Measurements from ENCODE around the gene NUF2.
A peak's percentile ranks its signal among the peaks of the same experiment; 100 is the strongest.
"Not testable (repeated sequence)": the region's sequence is repeated elsewhere in the genome, so short reads cannot be mapped to it uniquely, and the experiment has no call there.

NUF2 gene

DNA sequence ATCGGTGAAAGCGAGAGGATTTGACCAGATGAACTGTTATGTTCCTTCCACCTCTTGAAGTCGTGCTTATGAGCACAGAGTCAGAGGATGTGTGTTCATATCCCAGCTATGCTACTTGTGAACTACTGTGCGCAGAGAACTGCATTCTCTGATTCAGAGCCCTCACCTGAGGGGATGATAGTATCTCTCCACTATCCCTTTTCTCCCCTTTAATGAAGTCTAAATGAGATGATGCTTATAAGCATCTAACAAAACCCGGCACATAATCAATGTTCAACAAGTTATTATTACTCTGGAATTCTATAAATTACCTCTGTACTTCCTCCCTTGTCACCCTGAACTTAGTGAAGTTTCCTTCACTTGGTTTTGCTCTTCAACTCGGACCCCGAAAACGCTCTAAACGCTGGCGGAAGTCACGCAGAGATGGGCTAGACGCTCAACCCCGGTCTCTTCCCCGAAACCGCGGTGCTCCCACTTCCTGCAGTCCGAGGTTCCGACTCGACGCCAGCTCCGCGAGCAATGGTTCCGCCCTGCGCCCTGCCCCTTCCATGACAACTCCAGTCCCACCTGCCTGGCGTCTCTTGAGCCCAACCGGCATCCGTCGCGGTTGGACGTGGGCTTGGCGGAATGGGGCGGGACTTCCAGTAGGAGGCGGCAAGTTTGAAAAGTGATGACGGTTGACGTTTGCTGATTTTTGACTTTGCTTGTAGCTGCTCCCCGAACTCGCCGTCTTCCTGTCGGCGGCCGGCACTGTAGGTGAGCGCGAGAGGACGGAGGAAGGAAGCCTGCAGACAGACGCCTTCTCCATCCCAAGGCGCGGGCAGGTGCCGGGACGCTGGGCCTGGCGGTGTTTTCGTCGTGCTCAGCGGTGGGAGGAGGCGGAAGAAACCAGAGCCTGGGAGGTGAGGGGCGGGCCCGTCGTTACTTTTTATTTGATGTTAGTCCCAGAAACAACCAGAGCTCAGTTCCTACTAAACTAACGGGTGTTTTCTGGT is at the start of gene NUF2:
Gene NUF2 (plus strand): TSS at position 644 of the 995 bp plus-strand sequence. CDS start 4,098 bp downstream, outside the sequence.
- peak; percentile 91 to 95 (median 93) for DNase-seq (ENCODE audit: low read depth in 3 of 3)

DNA sequence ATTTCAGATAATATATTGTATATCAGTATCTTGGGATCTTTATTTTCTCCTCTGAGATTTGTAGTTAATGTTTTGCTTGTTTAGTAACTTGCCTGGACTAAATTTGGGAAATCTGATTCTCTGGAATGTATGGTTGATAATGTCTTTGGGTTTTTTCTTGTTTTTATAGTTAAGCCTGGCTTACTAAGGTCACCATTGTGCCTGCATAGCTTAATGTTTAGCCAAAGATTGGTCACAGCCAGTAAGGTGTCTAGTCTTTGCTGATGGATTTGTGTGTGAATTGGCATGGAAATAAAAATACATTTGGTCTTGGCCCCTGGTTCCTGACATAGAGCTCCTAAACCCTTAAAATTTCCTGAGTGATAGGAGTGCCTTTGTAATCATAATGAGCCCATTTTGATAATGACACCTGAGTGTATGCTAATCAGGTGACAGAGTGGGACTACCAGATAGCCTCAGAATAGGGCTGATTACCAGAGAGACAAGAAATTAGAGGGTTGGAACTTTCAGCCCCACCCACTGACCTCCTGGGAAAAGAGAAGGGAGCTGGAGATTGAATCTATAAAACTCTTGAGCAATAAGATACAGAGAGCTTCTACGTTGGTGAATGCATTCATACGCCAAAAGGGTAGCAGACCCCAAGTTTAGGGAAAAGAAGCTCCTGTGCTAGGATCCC is 47.9 kb upstream of the NUF2 start:
- no peak for DNase-seq (ENCODE audit: low read depth in 3 of 3)

DNA sequence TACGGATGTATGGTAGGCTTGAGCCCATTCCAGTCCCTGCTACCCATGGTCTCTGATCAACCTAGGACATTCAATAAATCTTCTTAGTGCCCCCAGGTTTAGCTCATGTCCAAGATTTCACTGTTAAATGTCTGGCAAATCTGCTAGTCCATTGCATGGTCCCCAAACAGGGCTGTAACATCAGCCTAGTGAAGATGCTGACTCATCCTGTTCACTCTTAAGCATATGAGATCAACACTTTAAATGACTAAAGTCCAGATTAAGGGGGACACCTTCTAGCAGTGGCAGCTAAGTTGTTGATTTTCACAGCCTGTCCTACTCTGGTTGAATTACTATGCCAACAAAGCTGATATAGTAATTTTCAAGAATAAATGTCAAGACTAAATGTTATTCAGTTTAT is 46.5 kb upstream of the NUF2 start:
- no peak for DNase-seq (ENCODE audit: low read depth in 3 of 3)

DNA sequence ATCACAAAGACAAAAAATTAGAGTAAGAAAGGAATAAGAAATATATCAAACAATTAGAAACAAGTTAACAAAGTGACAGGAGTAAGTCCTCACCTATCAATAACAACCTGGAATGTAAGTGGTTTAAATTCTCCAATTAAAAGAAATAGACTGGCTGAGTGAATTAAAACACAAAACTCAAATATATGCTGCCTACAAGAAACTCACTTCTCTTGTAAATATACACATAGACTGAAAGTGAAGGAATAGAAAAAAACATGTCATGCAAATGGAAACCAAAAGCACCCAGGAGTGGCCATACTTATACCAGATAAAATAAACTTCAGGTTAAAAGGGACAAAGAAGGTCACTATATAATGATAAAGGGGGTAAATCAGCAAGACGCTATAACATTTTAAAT is 43.2 kb upstream of the NUF2 start:
- no peak for DNase-seq (ENCODE audit: low read depth in 3 of 3)

DNA sequence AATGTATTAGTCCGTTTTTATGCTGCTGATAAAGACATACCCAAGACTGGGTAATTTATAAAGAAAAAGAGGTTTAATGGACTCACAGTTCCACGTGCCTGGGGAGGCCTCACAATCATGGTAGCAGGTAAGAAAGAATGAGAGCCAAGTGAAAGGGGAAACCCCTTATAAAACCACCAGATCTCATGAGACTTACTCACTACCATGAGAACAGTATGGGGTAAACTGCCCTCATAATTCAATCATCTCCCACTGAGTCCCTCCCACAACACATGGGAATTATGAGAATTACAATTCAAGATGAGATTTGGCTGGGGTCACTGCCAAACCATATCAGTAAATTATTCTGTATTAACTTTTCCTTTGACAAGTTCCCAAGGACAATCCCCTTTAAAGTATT is 36.9 kb upstream of the NUF2 start:
- DNase-seq (ENCODE audit: low read depth in 3 of 3): not testable (repeated sequence)

DNA sequence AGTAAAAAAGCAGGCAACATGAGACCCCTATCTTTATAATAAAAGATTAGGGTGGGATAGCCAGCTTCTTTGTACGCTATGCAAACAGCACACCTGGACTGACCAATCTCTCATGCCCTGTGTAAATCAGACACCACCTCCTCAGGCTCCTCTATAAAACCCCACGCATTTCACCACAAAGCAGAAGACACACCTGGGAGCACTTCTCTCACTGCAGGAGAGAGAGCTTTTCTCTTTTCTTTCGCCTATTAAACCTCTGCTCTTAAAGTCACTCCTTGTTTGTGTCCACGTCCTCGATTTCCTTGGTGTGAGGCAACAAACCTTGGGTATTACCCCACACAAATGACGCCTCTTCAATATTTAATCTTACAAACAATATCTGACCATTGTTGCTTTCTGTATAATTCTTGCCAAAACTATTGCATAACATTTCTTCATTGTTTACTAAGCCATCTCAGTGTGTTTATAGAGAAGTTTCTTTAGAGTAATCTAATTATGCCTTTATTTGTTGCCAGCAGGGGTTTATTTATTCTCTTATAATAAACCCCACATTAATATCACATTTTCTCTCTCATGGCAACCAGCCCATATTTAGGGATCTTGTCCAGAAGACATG is 31.6 kb upstream of the NUF2 start:
- no peak for DNase-seq (ENCODE audit: low read depth in 3 of 3)

DNA sequence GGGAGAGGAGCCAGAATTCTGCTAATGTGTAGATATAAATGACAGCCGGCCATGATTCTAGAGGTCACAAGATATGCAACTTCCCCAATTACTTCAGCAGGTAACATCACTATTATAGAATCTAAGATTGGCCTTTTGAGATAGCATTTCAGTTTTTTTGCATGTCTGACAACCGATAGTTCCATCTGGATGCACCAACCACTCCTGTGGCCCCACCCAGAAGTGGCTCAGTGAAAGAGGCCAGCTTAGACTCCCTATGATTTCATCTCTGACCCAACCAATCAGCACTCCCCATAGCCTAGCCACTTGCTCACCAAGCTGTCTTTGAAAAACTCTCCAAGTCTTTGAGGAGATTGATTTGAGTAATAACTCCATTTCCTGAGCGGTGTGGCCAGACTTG is 30.3 kb upstream of the NUF2 start:
- no peak for DNase-seq (ENCODE audit: low read depth in 3 of 3)

DNA sequence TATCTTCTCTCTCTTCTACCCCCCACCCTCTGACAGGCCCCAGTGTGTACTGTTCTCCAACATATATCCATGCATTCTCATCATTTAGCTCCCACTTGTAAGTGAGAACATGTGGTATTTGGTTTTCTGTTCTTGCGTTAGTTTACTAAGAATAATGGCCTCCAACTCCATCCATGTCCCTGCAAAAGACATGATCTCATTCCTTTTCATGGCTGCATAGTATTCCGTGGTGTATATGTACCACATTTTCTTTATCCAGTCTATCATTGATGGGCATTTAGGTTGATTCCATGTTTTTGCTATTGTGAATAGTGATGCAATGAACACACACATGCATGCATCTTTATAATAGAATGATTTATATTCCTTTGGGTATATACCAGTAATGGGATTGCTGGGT is 29.6 kb upstream of the NUF2 start:
- not testable (repeated sequence) for DNase-seq (ENCODE audit: low read depth in 3 of 3)

DNA sequence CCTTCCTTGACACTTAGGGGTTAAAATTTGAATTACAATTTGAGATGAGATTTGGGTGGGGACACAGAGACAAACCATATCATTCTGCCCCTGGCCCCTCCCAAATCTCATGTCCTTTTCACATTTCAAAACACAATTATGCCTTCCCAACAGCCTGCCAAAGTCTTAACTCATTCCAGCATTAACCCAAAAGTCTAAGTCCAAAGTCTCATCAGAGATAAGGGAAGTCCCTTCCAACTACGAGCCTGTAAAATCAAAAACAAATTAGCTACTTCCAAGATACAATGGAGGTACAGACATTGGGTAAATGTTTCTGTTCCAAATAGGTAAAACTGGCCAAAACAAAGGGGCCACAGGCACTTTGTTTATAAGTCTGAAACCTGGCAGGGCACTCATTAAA is 28.3 kb upstream of the NUF2 start:
- not testable (repeated sequence) for DNase-seq (ENCODE audit: low read depth in 3 of 3)

DNA sequence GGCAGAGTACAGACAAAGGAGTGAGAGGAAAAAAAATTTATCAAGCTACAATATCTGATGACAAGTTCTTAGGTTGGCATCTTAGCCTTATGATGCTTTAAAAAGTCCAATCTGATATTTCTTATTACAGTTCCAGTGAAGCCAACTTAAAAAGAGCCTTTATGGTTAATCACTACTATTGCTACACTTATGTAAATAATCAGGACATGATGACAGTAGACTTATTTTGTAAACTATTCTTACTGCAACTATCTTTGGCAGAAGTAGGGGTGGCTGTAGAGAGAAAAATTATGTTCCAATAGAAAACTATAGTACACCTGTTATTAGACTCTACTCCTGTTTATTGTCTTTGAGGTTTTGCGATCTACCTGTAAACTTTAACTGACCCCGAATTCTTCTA is 25.8 kb upstream of the NUF2 start:
- no peak for DNase-seq (ENCODE audit: low read depth in 3 of 3)

DNA sequence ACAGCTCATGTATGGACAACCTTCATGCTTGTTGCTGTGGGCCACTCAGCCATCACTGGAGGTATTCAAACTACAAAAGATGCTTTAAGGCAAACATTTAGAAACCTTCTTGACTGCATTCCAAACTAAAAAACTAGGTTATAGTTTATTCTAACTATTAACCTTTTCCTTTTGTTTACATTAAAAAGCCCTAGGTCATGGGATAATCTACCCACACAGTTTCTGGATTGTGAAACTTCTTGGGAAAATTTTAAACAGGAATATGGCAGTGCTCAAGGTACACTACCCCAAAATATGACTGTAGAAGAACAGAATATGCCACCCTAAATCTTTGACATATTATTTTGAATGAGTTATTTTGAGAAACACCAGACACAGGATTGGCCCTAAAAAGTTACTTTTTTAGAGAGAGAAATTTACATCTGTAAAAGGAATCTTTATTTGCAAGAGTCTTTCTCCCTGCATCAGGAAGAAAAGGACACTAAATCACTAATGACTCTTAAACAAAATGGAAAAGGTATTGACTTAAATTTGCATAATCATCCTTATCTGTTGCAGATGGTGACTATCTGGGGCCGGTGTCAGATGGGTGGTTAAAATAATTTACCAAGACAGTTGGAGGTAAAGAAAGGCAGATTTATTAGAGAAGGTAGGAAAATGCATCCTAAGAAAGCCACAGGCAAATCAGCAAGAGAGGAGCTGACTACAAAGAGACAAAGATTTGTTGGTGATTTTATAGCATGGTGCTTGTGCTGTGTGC is 25.1 kb upstream of the NUF2 start:
- DNase-seq (ENCODE audit: low read depth in 3 of 3): no peak

DNA sequence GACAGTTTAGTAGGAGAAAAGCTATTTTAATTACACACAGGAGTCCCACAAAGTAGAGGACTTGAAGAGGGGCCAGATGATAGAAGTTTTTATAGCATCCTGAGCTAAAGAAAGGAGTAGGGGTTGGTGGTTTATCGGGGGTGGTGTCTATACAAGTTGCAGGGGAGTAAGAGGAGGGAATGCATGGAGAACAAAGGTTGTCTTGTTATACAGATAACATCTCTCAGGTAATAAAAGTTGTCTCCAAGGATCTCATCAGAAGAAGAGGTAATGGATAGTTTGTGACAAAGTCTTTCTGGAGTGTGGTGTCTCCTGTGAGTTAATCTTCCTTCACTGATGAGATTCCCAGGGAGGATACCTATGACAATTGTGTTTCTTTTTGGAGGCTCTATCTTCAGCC is 23.4 kb upstream of the NUF2 start:
- DNase-seq (ENCODE audit: low read depth in 3 of 3): no peak

DNA sequence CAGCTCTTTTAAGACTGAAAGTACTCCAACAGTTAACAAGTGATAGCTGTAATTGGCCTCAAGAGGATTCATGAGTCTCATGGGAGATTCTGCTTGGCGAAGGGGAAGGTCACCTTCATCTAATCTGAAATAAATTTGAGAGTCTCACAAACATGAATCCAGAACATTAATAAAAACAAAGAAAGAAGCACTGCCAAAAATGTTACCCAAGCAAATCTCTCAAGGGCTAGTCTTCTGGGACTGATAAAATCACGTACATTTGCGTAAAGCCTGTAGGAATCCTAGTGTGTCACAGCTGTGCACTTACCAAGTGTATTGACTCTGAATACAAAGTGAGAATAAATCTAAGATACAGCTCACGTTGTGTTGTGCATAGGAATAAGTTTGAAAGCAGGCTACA is 21.2 kb upstream of the NUF2 start:
- no peak for DNase-seq (ENCODE audit: low read depth in 3 of 3)

DNA sequence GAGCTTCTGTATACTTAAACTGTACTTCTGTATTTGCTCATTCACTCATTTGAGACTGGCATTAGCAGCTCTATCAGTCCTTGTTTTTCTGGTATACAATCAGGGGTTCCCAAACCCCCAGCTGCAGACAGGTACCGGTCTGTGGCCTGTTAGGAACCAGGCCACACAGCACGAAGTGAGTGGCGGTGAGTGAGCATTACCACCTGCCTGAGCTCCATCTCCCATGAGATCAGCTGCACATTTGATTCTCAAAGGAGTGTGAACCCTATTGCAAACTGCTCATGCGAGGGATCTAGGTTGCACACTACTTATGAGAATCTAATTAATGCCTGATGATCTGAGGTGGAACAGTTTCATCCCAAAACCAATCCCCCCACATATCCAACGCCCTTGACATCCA is 18.2 kb upstream of the NUF2 start:
- no peak for DNase-seq (ENCODE audit: low read depth in 3 of 3)

DNA sequence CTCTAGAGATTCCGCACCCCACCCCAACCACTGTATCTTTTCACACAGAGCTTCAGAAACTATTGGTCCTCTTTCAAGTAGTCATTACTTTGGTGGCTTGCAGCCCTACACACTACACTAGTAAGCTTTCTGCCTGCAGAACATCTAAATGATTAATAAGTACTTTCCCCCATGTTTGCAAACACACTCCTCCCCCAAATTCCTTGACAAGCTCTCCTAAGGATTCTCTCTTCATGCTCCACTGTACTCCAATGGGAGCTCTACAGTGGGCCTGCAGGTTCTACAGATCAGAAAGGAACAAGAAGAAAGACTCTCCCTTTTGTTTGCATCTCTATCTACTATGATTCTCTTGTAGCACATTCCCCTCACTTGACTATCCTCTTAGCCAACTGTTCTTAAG is 16.3 kb upstream of the NUF2 start:
- no peak for DNase-seq (ENCODE audit: low read depth in 3 of 3)

DNA sequence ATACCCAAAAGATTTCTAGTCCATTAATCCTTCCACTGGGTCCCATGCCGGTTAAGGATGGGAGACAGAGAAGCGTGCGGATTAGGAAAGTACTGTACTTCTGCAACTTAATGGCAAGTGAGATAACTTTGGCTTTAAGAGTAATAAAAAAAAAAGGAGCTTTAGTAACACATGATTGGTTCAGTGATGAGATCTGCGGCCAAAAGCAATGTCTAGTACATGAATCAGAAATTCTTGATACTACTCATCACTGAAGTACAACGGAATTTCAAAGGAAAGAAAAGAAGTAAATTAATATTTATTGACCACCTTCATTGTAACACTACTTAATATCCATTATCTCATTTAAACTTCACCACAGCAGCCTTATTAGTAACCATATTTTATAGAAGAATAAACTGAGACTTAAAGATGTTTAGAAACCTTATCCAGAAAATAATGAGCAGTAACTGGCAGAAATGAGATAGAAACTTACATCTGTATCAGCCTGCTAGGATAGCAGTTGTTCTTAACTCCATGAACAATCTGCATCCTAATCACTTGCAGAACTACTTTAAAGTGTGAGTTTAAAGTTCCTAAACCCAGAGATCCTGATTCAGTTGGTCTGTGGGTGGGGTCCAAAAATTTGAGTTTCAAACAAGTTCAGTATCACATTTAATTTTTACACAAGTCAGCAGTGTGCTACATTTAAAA is 14.1 kb upstream of the NUF2 start:
- DNase-seq (ENCODE audit: low read depth in 3 of 3): no peak

DNA sequence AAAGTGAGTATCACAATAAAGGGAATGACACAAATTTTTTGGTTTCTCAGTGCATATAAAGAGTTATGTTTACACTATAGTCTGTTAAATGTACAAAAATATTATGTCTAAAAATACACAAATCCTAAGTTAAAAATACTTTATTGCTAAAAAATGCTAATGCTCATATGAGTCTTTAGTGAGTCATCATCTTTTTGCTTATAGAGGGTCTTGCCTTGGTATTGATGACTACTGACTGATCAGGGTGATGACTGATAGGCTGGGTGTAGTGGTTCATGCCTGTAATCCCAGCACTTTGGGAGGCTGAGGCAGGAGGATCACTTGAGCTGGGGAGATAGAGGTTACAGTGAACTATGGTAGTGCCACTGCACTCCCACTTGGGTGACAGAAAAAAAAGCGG is 12.9 kb upstream of the NUF2 start:
- no peak for DNase-seq (ENCODE audit: low read depth in 3 of 3)

DNA sequence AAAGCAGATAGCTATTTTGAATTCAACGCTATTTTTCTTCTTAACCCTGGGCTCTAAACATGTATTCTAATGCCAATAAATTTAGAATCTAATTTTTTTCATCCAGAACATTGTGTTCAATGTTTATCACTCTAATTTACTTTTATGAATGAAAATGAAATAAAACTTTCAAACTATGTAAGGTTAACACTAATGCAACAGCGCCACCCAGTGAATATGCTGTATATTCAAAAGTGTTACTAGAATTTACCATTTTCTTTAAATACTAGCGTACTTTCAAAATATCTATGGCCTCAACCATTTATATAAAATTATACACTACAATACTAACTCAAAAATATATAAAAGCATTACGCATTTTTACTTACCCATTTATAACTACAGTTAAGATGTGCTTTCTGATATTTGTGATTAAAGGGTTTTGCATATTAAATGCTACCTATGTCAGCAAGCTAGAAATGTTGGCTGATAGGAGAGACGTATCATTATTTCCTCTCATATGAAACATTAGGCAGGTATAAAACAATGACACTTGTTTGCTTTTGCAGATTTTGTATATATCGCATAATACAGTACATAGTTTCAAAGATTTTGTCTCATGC is 5.9 kb upstream of the NUF2 start:
- DNase-seq (ENCODE audit: low read depth in 3 of 3): peak in 1 of 3 experiments; percentile 10

DNA sequence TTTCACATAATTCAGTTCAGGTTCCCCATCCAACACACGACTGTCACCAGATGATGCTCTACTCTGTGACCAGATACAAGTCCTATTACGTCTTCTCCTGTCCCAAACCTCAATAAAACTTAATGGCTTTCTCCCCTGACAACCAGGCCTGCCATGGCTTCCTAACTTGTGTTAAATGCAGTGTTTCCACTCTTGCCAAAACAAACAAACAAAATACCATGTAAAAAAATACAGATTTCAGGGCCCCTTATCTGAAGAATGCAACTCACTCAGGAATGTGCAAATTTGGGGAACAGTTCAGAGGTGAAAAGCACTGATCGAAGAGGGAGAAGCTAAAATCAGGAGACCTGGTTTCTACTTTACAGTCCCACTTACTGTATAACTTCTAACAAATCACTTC is 863 bp upstream of the NUF2 start:
- DNase-seq (ENCODE audit: low read depth in 3 of 3): no peak

DNA sequence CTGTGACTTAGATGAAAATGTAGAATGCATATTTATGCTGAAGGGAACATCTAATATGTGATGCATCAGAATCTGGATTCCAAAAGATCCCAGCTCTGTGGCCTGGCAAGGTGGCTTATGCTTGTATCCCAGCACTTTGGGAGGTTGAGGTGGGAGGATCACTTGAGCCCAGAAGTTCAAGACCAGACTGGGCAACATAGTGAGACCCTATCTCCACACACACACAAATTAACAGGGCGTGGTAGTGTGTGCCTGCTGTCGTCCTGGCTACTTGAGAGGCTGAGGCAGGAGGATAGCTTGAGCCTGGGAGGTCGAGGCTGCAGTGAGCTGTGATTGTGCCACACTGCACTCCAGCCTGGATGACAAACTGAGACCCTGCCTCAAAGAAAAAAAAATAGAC is 1.6 kb downstream of the NUF2 start:
- DNase-seq (ENCODE audit: low read depth in 3 of 3): not testable (repeated sequence)

DNA sequence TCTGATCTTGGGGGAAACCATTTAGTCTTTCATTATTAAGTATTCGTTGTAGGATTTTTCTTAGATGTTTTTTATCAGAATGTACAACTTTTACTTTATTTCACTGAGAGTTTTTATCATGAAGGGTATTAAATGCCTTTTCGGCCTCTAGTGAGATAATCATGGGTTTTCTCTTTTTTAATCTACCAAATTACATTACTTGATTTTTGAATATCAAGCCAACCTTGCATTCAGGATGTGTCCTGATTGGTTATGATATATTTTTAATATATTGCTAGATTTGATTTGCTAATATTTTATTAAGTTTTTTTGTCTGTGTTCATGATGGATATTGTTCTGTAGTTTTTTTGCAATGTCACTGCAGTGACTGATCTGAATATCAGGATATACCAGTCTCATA is 9.4 kb downstream of the NUF2 start:
- DNase-seq (ENCODE audit: low read depth in 3 of 3): no peak
